HG03280 (cell line): Measurements from ENCODE around the gene PEAK3.
"Not testable (repeated sequence)": the region's sequence is repeated elsewhere in the genome, so short reads cannot be mapped to it uniquely, and the experiment has no call there.

Source experiments
- ATAC-seq: cut with Tn5 transposase; IDR thresholded peaks from one replicate; pipeline ENCODE4 v1.9.1; 2021; ENCODE audit warnings: mild to moderate bottlenecking, moderate library complexity; ENCODE audit not compliant: unreplicated experiment

The PEAK3 gene

DNA sequence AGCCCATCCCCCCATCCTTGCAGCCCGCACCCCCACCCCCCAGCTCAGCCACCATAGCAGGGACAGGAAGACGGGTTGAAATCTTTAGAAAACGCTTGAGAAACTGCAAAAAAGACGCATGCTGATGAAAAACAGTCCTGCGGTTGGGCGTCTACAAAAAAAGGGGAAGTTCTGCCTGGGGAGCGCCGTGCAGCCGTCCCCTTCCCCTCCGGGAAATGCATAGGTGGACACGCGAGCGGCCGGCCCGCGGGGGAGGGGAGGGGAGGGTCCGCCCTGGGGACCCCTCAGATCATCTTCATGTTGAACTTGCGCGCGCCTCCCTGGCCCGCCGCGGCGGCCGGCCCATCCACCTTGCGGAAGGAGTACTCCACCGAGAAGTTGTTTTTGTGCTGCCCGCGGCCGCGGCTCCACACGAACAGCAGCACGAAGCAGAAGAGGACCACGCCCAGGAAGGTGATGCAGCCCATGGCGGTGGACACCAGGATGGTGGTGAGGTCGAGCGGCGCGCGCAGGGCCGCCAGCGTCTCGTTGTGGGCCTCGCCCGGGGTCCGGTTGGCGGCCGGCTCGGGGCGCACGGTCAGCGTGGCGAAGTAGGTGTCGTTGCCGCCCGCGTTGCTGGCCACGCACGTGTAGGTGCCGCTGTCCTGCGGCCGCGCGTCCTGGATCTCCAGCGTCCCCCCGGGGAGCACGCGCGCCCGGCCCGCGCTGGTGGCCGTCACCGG is 7.9 kb upstream of the PEAK3 start:
- ATAC-seq: no peak

DNA sequence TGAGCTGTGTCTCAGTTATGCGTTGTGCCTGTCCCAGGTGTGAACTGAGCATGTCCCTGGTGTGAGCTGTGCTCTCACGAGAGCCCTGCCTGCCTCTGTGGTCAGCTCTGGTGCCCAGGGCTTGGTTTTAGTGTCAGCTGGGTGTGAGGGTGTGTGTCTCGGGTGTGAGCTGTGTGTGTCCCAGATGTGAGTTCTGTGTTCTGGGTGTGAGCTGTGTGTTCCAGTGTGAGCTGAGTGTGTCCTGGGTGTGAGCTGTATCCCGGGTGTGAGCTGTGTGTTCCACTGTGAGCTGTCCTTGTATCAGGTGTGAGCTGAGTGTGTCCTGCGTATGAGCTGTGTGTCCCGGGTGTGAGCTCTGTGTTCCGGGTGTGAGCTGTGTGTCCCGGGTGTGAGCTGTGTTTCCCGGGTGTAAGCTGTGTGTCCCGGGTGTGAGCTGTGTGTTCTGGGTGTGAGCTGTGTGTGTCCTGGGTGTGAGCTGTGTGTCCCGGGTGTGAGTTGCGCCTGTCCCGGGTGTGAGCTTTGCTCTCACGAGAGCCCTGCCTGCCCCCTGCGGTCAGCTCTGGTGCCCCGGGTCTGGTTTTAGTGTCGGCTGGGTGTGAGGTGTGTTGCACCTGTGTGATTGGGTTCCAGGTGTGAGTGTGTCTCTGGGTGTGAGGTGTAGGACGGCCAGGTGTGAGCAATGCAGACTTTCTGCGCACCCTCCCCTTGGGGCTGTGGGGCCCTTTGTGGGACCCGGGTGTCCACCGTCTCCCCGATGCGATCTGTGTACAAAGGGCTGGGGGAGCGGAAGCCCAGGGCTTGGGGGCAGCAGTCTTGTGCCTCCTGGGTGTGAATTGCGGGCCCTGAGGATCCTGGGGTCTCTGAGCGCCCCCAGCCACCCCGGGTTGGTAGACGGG is 7.1 kb upstream of the PEAK3 start:
- no peak for ATAC-seq

DNA sequence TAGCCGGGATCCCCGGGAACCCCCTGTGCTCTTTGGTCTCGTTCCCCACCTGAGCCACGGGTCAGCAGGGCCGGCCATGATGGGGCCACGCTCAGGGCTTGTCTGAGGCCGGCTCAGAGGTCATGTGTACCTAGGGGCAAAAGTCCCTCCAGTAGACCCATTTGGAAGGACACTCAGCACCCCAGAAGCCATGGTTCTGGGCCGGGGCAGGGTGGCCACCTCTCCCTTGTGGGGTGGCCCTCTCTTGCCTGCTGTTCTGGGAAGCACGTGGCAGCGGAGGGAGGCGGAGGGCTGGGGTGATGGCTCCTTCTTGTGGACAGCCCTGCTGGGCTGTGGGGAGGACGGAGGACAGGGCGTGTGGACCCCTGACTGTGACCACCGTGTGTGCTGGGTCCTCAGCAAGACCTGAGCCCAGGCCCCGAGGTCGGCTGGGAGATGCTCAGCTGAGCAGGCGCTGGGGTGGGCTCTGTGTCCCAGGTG is 6.4 kb upstream of the PEAK3 start:
- ATAC-seq: no peak

DNA sequence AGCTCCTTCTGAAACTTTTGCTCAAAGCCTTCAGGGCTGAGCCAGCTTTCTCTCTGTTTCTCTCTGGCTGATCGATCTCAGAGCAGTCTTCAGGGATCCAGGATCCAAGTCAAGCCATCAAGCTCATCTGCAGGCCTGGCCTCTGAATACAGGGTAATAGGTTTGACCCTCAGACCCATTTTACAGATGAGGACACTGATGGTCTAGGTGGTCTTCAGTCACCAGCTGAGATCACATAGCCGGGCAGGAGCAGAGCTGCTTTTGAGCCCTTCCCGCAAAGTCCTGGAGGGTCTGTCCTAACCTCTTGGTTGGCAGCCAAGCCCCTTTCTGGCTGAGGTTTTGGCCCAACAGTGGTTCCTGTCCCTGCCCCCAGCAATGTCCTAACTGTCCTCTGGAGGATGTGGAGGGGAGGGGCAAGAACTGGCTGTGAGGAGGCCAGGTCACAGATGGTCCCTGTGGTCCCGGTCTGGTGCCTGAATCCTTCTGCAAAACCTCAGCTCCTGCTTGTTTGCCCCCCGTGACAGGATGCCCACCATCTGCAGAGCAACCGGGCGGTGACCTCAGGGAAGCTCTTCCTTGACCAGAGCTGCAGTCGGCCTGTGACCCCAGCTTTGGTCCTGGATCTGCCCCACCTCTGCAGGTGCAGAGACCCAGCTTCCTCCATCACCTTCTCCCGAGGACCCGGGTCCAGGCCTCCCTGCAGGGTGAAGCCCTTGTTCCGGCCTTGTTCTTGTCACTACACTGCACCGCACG is 5.8 kb upstream of the PEAK3 start:
- ATAC-seq: no peak

- no peak for ATAC-seq
These were observed 4.6 kb upstream of the PEAK3 start for GRCh38 chr19:2286402-2287140.

GRCh38 chr19:2283835-2284507 is 2.0 kb upstream of the PEAK3 start:
- no peak for ATAC-seq

DNA sequence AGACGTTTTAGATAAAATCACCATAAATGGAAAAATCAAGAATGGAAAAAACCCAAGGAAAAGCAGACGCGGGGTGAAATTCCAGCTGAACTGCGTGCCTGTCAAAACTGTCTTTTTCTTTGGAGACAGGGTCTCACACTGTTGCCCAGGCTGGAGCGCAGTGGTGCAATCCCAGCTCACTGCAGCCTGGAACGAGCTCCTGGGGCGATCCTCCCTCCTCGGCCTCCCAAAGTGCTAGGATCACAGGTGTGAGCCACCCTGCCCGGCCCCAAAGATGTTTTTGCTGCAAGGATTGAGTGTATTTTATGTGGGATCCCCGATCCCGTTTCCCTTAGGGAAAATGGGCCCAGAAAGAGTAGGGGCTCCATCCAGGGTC is 875 bp upstream of the PEAK3 start:
- no peak for ATAC-seq

GRCh38 chr19:2281265-2282061 is 512 bp downstream of the PEAK3 start:
- not testable (repeated sequence) for ATAC-seq

DNA sequence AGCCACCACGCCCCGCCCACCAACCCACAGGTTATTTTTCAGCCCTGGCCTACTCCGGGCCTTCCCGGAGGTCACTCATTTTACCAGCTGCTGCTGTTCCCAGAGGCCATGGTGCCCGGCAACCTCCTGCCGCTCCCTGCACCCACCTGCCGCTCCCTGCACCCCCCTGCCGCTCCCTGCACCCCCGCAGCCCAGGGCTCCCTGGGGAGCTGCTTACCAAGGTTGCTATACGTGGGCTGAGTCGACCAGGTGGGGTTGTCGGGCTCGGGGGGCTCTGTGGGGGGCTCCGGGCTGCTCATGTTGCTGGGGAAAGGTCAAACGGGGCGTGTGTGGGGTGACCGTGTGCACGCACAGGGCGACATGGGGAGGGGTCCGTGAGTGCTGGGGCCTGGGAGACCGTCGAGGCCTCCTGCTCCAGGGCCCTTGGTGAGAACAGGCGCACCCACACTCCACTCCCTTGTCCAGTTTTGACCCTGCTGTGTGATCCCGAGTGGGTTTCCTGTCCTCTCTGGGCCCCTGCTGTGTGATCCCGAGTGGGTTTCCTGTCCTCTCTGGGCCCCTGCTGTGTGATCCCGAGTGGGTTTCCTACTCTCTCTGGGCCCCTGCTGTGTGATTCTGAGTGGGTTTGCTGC is 1.2 kb downstream of the PEAK3 start:
- no peak for ATAC-seq

DNA sequence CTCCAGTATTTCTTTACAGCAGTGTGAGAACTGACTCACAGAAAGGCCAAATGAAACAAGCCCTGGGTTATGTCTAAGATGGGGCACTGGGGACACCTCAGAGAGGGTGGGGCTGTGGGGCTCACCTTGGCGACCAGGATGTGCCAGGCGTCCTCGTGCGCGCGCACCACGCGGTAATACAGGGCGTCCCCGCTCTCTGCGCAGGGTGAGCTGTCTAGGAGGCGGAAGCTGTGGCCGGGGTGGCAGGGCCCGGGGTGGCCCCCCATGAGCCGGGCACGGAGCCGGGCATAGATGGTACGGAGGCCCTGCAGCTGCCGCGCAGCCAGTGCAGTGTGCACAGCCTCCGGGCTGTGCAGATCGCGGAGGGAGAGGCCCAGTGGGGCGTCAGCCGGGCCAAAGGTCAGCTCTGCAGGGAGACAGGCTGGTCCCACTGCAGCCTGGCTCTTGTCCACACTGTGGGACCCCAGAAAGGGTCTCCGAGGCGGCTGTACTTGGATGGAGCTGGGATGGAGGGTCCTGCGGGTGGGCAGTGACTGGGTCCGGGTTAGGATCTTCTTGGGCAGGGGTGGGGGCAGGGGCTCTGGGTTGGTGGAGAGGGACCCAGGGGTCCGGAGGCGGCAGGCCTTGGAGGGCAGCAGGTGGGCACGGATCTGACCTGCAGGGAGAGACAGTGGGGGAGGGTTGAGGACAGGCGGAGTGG is 3.4 kb downstream of the PEAK3 start:
- ATAC-seq: no peak

DNA sequence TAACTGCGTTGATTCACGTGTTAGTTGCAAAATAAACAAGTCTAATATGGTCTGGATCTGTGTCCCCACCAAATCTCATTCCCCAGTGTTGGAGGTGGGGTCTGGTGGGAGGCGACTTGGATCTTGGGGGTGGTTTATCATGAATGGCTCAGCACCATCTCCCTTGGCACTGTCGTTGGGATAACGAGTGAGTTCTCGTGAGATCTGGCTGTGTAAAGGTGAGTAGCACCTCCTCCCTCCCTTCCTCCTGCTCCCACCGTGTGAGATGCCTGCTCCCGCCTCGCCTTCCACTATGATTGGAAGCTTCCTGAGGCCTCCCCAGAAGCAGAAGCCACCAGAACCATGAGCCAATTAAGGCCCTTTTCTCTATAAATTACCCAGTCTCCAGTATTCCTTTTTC is 4.8 kb downstream of the PEAK3 start:
- no peak for ATAC-seq

- no peak for ATAC-seq
These were observed 5.5 kb downstream of the PEAK3 start for GRCh38 chr19:2276429-2276986.

GRCh38 chr19:2275588-2276428 is 6.2 kb downstream of the PEAK3 start:
- ATAC-seq: no peak

DNA sequence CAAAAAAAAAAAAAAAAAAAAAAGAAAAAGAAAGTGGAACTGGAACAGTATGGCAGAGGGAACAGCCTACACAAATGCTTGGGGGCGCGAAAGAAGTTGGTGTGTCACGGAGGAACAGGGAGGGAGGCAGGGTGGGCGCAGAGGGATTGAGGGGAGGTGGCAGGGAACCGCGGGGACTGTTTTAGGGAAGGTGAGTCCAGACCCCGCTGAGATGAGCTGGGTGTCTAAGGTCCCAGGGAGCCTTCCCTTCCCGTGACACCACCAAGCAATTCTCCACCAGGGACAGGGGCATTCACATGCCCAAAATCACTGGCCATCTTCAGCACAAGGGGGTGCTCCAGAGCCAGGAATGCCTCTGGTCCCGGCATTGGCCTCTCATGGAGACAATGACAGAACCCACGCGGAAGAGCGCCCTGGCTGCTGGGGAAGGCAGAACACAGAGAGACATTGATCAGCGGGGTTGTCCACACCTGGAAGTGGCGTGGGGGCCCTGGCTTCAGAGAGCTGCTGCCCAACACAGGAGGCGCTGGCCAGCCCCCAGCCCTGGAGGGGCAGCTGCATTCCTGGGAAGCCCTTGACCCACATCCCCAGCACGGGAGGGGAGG is 6.9 kb downstream of the PEAK3 start:
- ATAC-seq: no peak

GRCh38 chr19:2274185-2274711 is 7.7 kb downstream of the PEAK3 start:
- ATAC-seq: no peak
